Measurements from ENCODE around the gene EMP1.

- TF ChIP-seq CTCF (conservative IDR thresholded peaks at IDR 0.05 in 1 of 2, IDR thresholded peaks at IDR 0.05 in 1 of 2; ENCODE audit: low read depth in 1 of 2, low read length in 2 of 2), result no peak
- TF ChIP-seq EZH2 (IDR thresholded peaks at IDR 0.05; ENCODE audit: low read length, missing control alignments), result no peak
Measured at GRCh38 chr12:13156277-13156676, 40.2 kb upstream of the EMP1 start.
